ENCODE results near the gene LAMP5. TPM values are rescaled to one million over a fixed set of nuclear protein-coding genes. Genes with fewer than 3 reads are reported as not detected.

LAMP5 gene
- total RNA-seq, 6 donors from 2014 or later: 0.09 to 0.51 TPM; not detected in 4

DNA sequence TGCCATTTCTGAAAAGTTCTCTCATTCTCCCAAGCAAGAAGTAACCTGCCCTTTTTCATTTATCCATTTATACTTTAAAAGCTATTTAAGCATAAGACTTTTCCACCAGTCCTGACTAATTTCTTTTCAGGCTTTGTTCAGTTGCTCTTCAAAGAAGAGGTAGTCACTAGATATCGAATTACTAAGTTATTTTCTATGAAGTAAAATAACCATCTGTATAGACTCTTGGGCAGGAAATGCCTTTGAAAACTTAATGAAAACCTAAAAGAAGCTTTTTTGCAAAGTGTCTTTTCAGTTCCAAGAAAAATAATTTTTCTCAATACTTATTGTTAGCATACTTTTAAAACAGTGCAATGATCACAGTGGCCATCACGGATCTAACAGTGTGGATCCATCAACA, 31.3 kb upstream of the LAMP5 start:
- WGBS, 2 donors: 85 to 92% methylated on average over 2 of the region's 2 CpGs
- Histone ChIP-seq H3K36me3 (no peaks in the 10 kb centered on the region), H3K4me1 (no peaks in the 10 kb centered on the region), H3K27me3 (no peaks in the 10 kb centered on the region), H3K4me3 (no peak overlapping the region), H3K9me3 (no peaks in the 10 kb centered on the region), H3K27ac (no peak overlapping the region)
- DNase-seq (no peak), ATAC-seq (ENCODE audit: low FRiP score in 2 of 2) (no peak)
- TF ChIP-seq POLR2AphosphoS5 (IDR thresholded peaks at IDR 0.05): no peak
- no peak for TF ChIP-seq POLR2A (IDR thresholded peaks at IDR 0.05)
- no peak for TF ChIP-seq EP300 (IDR thresholded peaks at IDR 0.05)

DNA sequence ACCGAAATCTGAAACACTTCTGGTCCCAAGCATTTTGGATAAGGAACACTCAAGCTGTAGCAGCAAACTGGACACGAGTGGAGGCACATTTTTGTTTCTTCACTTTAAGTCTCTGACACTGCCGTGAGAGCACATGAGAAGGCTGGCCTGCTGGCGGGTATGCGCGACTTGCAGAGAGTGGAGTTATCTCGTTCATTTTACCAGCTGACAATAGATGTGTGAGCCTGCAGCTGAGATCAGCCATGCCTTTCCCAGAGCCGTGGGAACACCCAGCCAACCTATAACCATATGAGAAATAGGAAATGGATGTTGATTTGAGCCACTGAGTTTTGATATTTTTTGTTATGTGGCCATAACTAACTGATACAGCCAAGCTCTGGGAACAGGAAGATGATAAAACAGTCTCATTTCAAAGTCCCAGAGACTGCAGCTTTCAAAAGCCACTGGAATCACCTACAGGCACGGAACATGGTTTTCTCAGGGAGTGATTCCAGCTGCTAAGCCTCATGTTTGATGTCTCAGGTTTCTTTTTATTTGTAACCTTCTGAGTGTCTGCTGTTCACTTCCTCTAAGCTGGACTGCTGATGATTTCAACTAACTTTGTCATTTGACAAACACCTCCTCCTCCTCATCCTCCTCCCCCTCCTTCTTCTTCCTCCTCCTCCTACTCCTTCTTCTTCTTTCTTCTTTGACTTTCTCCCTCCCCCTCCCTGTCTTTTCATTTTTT, 28.6 kb upstream of the LAMP5 start:
- WGBS, 2 donors: 81 to 90% methylated on average over 9 of the region's 9 CpGs
- no peaks in the 10 kb centered on the region for H3K4me1 ChIP-seq

GRCh38 chr20:9487231-9487630, 27.2 kb upstream of the LAMP5 start:
- H3K4me1 ChIP-seq: no peaks in the 10 kb centered on the region
- H3K9me3 ChIP-seq: no peaks in the 10 kb centered on the region
- no peaks in the 10 kb centered on the region for H3K36me3 ChIP-seq
- TF ChIP-seq POLR2AphosphoS5 (IDR thresholded peaks at IDR 0.05) (no peak), EP300 (IDR thresholded peaks at IDR 0.05) (no peak), POLR2A (IDR thresholded peaks at IDR 0.05) (no peak), CTCF (IDR thresholded peaks at IDR 0.05) (no peak)
- no peak overlapping the region for H3K27ac ChIP-seq
- H3K4me3 ChIP-seq: no peak overlapping the region
- no peaks in the 10 kb centered on the region for H3K27me3 ChIP-seq
- WGBS, 2 donors: 86 to 94% methylated on average over 4 of the region's 4 CpGs
- ATAC-seq (ENCODE audit: low FRiP score in 2 of 2) (no peak), DNase-seq (no peak)

More for the DNA sequence above, 28.6 kb upstream of the LAMP5 start:
- no peaks in the 10 kb centered on the region for H3K27me3 ChIP-seq
- no peak for DNase-seq
- H3K9me3 ChIP-seq: no peaks in the 10 kb centered on the region
- TF ChIP-seq CTCF (IDR thresholded peaks at IDR 0.05) (no peak), EP300 (IDR thresholded peaks at IDR 0.05) (no peak), POLR2AphosphoS5 (IDR thresholded peaks at IDR 0.05) (no peak), POLR2A (IDR thresholded peaks at IDR 0.05) (no peak)
- ATAC-seq (ENCODE audit: low FRiP score in 2 of 2): no peak
- H3K36me3 ChIP-seq: no peaks in the 10 kb centered on the region
- no peak overlapping the region for H3K4me3 ChIP-seq
- no peak overlapping the region for H3K27ac ChIP-seq

GRCh38 chr20:9488063-9488462, 26.3 kb upstream of the LAMP5 start:
- Histone ChIP-seq H3K4me3 (no peak overlapping the region), H3K27me3 (no peaks in the 10 kb centered on the region), H3K36me3 (no peaks in the 10 kb centered on the region), H3K27ac (no peak overlapping the region), H3K9me3 (no peaks in the 10 kb centered on the region), H3K4me1 (no peaks in the 10 kb centered on the region)
- ATAC-seq (ENCODE audit: low FRiP score in 2 of 2): no peak
- 48 to 56% methylated on average over 2 of the region's 2 CpGs for WGBS, 2 donors
- no peak for TF ChIP-seq POLR2A (IDR thresholded peaks at IDR 0.05)
- no peak for TF ChIP-seq POLR2AphosphoS5 (IDR thresholded peaks at IDR 0.05)
- DNase-seq: no peak

- DNase-seq (no peak), ATAC-seq (ENCODE audit: low FRiP score in 2 of 2) (no peak)
- H3K27me3 ChIP-seq: no peaks in the 10 kb centered on the region
- H3K4me1 ChIP-seq: no peaks in the 10 kb centered on the region
- no peak overlapping the region for H3K4me3 ChIP-seq
- WGBS, 2 donors: 85 to 92% methylated on average over 3 of the region's 3 CpGs
- H3K9me3 ChIP-seq: no peaks in the 10 kb centered on the region
- no peak overlapping the region for H3K27ac ChIP-seq
- TF ChIP-seq POLR2AphosphoS5 (IDR thresholded peaks at IDR 0.05): no peak
- no peak for TF ChIP-seq POLR2A (IDR thresholded peaks at IDR 0.05)
- TF ChIP-seq EP300 (IDR thresholded peaks at IDR 0.05): no peak
- TF ChIP-seq CTCF (IDR thresholded peaks at IDR 0.05): no peak
- no peaks in the 10 kb centered on the region for H3K36me3 ChIP-seq
Measured at GRCh38 chr20:9490161-9490560, 24.2 kb upstream of the LAMP5 start.

- Histone ChIP-seq H3K4me3 (no peak overlapping the region), H3K4me1 (no peaks in the 10 kb centered on the region), H3K27ac (no peak overlapping the region), H3K27me3 (no peaks in the 10 kb centered on the region), H3K9me3 (no peaks in the 10 kb centered on the region), H3K36me3 (no peaks in the 10 kb centered on the region)
- DNase-seq: no peak
- TF ChIP-seq EP300 (IDR thresholded peaks at IDR 0.05) (no peak), POLR2AphosphoS5 (IDR thresholded peaks at IDR 0.05) (no peak), POLR2A (IDR thresholded peaks at IDR 0.05) (no peak), CTCF (IDR thresholded peaks at IDR 0.05) (no peak)
- 84 to 94% methylated on average over 3 of the region's 3 CpGs for WGBS, 2 donors
- ATAC-seq (ENCODE audit: low FRiP score in 2 of 2): no peak
Measured at GRCh38 chr20:9490631-9491030, 23.8 kb upstream of the LAMP5 start.

Measured in upper lobe of left lung (tissue), 6 donors.